Measurements from ENCODE around the gene FNDC10.

GRCh38 chr1:1616045-1616790, 16.3 kb upstream of the FNDC10 start:
- no peak for TF ChIP-seq CTCF (IDR thresholded peaks at IDR 0.05; ENCODE audit: insufficient read depth, low read length, poor library complexity, severe bottlenecking)
- TF ChIP-seq EZH2phosphoT487 (conservative IDR thresholded peaks at IDR 0.05; ENCODE audit: low read length), result no peak
